NOMO-1 (cell line): ENCODE results near the gene C2orf74.
"Not testable (repeated sequence)": the region's sequence is repeated elsewhere in the genome, so short reads cannot be mapped to it uniquely, and the experiment has no call there.

ENCODE experiments used
- DNase-seq, 2 experiments: peaks; one replicate each; lab custom pipeline; 2025; ENCODE audit not compliant: unreplicated experiment in 2 of 2; lab: John Stamatoyannopoulos, UW

Gene C2orf74

DNA sequence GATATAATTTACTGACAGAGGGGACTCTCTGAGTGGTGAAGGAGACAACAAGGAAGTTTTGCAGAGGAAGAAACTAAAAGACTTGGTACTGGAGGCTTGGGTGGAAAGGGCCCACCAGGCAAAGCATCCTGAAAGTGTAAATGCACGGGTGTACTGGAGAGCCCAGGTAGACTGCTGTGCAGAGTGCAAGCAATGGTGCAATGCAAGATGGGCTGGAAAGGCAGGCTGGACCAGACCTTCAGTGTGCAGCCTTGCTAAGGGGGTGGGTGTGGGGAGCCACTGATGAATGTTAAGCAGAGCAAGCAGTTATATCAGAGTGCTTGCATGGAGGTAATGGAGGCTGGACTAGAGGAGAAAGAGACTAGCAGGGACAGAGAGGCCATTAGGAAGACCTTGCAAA is 10.7 kb downstream of the C2orf74 start:
- DNase-seq, result no peak

DNA sequence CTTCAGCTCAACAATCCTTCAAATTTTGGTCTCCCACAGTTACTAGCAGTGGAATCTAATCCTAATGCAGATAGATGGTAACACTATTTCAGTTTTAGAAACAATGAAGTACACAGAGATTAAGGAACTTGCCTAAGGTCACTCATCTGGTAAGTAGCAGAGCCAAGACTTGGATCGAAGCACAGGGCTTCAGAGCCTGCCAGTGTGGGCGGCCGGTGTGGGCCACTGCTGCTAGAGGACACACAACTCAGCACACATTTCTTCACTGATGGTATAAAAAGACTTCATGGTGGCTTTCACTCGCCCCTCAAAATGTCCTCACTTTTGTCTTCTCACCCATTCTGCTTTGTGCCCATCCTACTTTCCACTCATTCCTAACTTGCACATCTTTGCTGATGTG is 11.1 kb downstream of the C2orf74 start:
- no peak for DNase-seq

DNA sequence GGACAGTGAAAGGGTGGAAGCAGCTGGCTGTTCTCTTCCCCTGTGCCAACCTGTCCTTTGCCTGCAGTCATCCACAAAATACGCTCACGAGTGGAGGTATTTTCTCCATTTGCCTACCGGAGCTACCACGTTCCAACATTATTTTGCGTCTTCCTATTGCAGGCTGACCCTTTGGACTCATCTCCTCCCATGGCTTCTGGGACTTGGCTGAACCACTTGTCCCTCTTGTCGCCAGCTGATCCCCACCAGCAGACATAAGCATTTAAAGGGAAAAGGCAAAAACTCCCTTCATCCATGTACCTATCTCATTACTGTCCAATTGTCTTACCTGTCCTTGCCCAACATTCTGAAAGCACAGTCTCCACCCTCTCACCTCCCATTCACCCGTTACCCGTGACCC is 13.0 kb downstream of the C2orf74 start:
- no peak for DNase-seq

DNA sequence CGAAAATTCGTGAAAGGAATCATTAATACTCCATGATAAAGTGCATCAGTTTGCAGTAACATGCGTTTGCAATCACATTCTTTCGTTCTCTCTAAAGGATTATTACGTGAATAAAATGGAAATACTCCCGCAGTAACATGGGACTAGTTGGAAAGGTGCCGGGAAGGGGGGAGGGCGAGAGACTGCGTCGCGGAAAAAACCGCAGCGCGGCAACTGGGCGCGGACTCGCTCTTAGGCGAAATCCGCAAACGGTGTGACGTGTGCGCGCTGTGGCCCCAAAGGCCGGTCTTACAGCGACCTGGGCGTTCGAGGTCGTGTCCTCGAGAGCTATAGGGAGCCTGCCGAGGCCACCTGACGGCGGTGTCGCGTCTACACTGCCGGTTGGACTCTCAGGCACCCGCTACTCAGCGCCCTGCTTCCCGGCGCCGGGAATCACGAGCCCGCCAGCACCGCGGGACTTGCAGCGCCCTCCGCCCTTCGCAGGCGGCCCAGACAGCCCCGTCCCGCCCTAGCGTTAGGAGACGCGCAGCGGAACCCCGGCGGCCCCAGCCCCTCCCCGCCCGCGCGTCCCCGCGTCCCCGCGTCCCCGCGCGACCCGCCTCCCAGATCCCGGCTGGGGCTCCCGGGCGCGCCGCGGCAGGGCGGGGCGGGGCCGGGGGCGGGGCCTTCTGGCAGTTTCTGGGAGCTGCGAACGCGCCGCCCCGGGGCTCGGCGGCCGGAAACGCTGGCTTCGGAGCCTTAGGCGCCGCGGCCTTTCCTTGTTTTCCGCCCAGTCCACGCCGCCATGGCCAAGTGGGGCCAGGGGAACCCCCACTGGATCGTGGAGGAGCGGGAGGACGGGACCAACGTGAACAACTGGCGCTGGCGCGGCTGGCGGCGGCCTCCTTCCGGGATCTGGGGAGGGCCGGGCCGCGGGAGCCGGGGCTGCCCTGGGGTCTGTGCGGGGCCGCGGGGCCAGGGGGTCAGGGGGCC is 15.1 kb downstream of the C2orf74 start:
- DNase-seq, result peak; percentile 74 to 92

DNA sequence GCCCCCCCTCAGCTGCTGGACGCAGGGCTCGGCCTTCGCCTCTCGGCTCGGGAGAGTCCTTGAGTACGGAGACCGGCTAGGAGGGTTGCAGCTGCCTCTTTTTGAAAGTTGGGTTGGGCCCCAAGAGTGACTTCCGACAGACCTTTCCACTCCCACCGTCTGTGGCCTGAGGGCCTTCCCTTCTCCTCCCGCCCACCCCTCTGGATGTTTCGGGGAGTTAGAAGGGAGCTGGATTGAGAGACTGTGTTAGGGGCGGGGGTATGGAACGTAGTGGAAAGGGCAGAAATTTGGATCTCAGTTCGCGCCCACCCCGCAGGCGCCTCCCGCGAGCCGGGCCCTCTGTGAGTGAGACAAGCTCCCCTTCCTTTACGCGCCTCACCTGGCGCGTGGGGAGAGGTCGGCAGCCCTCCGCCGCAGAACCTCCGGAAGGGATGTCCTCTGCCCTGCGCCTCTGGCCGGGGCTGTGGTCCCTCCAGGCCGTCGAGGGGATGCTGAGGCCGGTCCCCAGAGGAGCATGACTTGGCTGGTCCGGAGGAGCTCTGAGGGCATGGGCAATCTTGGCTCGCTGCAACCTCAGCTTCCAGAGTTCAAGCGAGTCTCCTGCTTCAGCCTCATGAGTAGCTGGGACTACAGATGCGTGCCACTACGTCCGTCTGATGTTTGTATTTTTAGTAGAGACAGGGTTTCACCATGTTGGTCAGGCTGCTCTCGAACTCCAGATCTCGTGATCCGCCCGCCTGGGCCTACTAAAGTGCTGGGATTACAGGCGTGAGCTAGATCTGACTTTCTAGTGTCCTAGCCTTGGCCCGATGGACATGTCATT is 15.9 kb downstream of the C2orf74 start:
- DNase-seq, result peak; percentile 35 to 40

DNA sequence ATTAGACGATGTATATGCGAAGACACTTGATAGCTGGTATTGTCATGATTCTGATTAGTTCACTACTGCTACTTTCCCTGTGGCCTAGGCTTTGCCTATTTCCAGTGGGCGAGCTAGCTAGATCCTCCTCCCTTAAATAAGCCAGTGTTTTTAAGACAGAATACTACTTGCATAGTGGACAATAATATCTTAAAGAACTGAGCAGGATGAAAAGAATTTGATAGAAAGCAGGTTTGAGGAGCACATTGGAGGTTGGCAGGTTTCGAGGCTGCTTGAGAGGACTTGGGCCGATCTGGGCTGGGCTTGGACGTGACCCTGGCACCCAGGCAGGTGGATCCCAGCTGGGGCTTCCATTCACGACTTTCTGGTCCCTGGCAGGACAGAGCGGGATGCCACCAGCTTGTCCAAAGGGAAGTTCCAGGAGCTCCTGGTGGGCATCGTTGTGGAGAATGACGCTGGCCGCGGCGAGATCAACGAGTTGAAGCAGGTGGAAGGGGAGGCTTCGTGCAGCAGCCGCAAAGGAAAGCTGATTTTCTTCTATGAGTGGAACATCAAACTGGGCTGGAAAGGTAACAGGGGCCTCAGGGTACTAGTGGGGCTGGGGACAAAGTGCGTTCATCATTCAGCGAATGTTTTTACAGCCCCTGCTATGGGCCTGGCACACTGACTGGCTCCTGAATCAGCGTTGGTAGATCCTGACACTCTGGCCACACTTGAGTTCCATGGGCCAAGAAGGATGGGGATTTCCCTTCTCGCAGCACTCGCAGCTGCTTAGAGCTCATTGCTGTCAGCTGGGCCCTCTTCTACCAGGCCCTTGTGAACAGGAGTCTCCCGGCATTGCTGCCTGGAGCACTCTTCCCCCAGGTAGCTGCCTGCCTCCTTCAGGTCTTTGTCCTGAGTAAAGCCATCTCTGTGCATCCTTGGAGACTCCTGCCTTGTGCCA is 16.9 kb downstream of the C2orf74 start:
- no peak for DNase-seq

DNA sequence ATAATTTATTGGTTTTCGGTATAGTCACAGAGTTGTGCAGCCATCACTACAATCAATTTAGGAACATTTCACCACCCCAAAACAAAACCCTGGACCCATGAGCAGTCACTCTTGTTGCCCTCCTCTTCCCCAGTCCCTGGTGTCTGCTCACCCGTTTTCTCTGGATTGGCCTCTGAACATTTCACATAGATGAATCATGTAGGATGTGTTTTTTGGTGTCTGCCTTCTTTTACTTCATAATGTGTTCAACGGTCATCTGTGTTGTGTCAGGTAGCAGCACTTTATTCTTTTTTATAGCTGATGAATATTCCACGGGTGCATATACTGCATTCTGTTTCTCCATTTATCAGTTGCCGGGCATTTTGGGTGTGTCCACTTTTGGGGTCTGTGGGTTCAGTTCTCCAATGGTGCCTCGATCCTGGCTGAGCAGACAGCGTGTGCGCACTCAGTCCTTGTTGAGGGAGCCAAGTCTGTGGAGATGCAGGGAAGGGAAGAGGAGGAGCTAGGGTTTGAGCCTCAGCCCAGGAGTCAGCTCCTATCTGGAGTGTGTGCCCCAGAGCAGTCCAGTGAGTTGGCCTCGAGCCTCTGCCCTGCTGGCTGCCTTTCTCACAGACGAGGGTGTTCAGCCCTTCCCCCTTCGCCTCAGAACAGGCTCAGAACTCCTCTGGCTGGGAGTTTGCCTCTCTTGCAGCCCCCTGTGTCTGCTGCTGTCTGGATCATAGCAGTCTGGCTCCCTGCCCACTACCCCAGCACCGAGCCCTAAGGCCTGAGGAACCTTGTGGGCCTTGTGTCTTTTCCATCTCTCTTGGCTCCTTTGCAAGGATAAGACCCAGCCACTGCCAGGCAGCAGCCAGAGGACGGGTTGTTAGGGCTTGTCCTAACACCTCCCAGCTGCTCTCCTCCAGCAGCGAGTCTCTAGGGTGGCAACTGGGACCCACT is 18.0 kb downstream of the C2orf74 start:
- no peak for DNase-seq

DNA sequence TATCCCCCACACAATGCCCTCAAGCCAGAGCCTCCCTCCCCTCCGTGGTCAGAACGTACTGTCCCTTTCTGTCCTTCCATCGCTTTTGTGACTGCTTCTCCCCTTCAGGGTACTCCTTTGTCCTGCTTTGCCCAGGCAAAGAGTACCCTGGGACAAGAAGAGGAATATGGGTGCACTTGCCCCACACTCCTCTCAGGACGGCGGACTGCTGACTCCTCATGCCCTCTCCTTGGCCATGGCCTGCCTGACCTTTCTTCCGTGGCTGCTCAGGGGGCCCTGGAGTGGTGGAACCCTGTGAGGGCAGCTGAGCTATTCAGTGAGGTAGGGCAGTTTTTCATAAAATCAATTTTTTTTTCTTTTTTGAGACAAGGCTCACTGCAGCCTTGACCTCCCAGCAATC is 18.7 kb downstream of the C2orf74 start:
- no peak for DNase-seq

DNA sequence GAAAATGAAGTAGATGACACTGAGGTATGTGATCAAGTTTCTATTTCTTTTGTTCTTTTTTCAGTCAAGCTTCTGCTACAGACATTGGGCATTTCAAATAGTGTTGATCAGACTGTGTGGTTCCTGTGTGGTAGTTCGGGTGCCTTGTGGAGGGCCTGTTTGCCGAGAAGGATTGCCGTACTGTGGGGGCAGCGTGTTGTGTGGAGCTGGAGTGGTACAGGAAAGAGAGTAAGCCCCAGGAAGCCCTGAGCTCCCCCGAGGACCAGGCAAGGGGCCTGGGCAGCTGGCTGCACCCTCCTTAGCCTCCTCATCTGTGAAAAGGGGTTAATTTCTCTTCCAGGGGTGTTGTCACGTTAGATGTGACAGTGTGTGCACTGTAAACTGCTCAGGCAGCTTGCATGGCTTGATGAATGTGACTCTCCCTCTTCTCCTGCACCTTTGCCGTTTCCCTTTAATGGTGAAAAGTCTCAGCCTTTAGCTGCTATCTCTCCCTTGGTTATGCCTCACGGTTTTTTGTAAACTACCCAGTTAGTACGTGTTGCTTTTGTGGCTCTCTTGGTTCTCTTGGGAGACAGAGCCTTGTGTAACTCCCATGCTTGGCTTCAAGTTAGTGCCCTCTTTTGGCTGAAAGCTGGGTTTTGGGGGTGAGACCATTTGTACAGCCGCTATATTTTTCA is 19.5 kb downstream of the C2orf74 start:
- DNase-seq, result no peak

DNA sequence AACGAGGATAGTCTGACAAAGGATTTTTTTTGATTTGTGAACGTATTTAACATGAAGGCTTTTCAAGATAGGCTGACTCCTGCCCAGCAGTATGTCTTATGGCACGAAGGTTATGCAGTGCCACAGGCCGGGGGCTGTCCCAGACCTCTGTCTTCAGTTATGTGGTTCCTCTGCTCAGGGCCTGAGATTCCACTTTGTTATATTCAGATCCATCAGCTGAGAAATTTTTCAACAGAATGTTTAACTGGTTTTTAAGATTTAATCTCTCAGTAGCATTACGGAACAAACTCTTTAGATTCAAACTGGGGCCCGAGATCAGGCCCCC is 20.0 kb downstream of the C2orf74 start:
- DNase-seq, result no peak

DNA sequence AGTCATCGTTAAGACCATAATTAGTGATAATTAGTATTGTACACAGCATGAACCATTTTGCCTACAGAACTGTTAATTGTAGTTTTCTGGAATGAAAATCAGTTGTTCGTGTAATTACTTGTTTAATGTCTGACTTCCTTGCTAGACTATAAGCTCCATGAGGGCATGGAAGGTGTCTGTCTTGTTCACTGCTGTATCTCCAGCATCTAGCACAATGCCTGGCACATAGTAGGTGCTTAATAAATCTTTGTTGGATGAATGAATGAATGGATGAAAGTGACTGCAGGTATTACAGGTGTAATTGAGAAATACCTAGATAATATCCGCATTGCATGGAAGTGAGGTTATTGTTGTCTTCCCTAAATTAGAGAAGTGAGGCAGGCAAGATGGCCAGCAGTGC is 21.8 kb downstream of the C2orf74 start:
- DNase-seq, result no peak

DNA sequence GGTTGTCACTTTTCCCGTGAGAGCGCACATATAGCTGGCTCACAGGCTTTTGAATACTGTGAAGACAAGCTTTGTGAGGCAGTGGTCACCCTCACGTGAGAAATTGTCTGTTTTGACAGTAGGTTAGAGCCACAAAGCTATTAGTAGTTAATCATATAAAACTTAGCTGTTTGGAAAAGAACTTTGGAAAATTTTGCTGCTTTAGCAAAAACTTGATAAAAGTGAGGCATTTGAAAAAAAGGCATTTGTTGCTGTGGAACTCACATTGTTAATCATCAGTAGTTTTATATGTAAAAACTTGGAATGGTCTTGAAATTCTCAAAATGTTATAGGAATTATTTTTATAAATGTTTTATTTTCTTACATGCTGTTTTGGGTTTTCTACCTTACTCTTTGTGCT is 22.3 kb downstream of the C2orf74 start:
- no peak for DNase-seq

DNA sequence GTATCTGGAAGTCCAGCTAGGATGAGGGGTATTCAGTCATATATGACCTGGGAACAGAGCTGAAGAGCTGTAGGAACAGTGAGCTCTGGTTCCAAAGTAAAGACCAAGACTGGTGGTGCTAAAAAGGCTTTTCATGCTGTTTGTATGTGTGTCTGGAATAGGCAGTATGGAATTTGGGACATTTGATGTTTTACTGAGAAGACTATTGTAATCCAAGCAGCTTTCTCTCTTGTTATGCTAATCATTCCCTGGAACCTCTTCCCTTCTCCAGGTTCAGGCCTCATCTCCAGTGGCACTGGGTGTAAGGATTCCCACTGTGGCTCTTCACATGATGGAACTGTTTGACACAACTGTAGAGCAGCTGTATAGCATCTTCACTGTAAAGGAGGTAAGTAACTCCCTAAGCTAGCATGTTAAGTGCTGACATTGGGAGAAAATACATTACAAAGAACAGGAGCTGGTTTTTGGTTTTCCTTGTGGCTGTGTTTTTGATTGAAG is 23.3 kb downstream of the C2orf74 start:
- no peak for DNase-seq

DNA sequence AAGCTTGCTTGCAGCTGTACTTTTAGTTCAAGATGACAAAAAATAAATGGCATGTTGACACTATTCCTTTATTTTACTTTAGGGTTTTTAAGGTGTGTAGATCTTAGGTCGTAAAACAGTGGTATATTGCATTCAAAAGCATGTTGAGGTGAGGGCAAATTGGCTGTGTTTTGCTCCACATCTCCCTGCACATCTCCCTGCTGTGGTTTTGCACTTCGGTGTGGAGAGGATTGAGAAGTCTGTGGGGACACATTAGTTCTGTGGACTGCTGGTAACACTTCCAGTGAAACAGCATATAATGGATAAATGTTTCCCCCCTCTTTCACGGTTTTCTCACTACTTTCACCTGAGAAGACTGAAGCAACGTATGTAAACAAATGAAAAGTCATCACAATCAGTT is 25.1 kb downstream of the C2orf74 start:
- DNase-seq, result no peak

DNA sequence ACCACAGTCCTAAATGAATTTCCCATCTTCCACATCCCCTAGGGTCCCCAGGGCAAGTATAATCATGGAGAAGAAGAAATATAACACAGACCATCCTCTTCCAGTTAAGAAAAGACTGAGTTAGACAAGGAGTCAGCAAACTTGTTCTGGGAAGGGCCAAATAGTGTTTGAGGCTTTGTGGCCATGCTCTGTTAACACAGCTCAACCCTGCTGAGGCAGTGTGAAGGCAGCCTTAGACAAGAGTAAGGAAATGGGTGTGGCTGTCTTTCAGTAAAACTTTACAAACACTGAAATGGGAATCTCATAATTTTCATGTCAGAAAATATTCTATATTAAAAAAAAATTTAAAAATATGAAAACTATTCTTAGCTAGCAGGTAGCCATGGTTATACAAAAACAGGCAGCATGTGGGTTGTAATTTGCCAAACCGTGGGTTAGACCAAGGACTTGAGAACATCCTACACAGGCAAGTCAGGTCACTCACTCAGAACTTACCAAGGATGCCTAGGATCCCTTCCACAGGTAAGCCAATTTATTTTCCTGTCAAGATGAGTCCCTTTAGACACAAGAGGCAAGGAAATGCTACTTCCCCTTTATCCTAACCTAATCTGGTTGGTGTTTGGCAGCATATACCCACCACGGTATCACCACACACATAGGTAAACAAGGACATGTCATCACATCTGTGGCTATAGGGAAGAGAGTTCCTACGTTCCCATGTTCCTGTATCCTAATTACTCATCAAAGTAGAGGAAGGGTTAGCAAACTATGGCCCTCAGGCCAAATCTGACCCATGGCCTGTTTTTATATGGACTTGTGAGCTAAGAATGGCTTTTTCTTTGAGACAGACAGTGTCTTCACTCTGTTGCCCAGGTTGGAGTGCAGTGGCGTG is 31.9 kb downstream of the C2orf74 start:
- DNase-seq, result no peak

DNA sequence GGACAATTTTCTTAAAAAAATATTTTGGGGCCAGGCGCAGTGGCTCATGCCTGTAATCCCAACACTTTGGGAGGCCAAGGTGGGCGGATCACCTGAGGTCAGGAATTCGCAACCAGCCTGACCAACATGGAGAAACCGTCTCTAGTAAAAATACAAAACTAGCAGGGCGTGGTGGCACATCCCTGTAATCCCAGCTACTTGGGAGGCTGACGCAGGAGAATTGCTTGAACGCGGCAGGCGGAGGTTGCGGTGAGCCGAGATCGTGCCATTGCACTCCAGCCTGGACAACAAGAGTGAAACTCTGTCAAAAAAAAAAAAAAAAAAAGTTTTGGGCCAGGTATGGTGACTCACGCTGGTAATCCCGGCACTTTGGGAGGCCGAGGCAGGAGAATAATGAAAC is 32.7 kb downstream of the C2orf74 start:
- DNase-seq, result not testable (repeated sequence)

DNA sequence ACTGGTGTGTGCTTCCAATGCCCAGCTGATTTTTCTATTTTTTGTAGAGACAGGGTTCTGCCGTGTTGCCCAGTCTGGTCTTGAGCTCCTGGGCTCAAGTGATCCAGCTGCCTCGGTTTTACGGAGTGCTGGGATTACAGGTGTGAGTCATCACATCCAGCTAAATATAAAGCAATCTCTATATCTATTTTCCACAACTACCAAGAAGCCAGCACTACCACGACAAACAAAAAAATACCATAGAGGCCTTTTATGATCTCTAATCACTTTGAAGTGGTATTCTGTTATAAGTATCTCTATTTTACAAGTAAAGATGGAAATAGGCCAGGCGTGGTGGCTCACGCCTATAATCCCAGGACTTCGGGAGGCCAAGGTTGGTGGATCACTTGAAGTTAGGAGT is 34.7 kb downstream of the C2orf74 start:
- no peak for DNase-seq

DNA sequence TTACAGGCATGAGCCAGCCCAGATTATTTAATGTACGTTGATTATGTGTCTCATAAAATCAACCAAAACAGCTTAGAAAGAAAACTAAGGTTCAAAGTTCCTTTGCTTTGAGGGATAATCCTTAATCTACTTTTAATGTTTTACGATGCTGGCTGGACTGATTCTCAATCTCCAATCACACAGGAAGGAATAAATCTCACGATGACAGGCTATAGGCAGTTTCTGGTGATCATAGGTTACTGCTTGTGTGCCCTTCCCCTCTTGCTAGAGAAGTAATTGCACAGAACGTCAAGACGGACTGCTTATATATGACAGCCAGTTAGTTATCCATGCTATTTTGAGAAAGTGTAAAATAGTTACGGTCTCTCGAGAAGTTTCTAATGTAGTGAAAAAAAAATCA is 43.1 kb downstream of the C2orf74 start:
- DNase-seq, result no peak
